Epithelial cell of proximal tubule (primary cell): ENCODE data around the gene ACOXL. TPM values are rescaled to one million over a fixed set of nuclear protein-coding genes. Genes with fewer than 3 reads are reported as not detected.

Source experiments
- DNase-seq: peaks from one replicate; pipeline ENCODE4 v3.0.0-alpha.2; 2011; ENCODE audit warnings: low read depth
- H3K4me3 ChIP-seq: 2 replicates; pipeline ENCODE4 v1.5.1; 2011; ENCODE audit warnings: low read depth, mild to moderate bottlenecking, low read length
- total RNA-seq: library from RNA; depleted of rRNA; stranded (reverse); fragments of >200 nt; gene quantifications from 2 replicates; pipeline ENCODE4 v1.2.3, GENCODE V29; 2015
- TF ChIP-seq, protein P1 (sequence below): conservative IDR thresholded peaks from 2 replicates; pipeline ENCODE4 v1.5.1; 2012; ENCODE audit warnings: low read depth, mild to moderate bottlenecking, low read length

Gene ACOXL
- total RNA-seq, 1 donor from 2014 or later, result 0.06 TPM

DNA sequence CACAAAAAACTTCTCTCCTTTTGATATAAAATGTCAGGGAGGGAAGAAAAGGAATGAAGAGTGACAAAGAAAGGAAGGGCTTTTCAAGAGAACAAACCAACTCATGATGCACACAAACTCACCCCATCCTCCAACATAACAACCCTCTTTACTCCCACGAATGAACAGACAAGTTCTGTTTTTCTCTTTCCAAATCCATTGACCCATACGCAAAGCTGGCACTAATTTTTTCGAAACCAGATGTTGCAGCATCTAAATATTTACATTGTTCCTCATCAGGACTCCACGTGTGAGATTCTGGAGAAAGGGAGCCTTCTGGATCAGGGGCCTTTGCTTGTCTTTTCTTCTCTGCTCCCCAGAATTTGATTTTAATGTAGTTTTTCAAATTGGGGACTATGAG lies 245.0 kb downstream of the ACOXL start:
- H3K4me3 ChIP-seq, result no peak overlapping the region
- TF ChIP-seq, protein P1, sequence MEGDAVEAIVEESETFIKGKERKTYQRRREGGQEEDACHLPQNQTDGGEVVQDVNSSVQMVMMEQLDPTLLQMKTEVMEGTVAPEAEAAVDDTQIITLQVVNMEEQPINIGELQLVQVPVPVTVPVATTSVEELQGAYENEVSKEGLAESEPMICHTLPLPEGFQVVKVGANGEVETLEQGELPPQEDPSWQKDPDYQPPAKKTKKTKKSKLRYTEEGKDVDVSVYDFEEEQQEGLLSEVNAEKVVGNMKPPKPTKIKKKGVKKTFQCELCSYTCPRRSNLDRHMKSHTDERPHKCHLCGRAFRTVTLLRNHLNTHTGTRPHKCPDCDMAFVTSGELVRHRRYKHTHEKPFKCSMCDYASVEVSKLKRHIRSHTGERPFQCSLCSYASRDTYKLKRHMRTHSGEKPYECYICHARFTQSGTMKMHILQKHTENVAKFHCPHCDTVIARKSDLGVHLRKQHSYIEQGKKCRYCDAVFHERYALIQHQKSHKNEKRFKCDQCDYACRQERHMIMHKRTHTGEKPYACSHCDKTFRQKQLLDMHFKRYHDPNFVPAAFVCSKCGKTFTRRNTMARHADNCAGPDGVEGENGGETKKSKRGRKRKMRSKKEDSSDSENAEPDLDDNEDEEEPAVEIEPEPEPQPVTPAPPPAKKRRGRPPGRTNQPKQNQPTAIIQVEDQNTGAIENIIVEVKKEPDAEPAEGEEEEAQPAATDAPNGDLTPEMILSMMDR, result no peak

DNA sequence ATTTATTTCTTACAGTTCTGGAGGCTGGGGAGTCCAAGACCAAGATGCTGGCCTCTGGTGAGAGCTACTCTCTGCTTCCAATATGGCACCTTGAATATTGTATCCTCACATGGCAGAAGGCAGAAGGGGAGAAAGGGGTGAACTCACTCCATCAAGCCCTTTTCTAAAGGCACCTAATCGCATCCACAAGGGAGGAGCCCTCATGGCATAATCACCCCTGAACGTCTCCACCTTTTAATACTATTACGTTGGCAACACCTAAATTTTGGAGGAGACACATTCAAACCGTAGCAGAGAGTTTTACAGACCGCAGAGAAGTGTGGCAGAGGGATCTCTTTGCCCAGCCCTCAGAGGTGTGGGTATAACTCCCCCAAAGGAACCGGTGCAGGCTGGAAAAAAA lies 245.8 kb downstream of the ACOXL start:
- TF ChIP-seq, protein P1, result no peak
- no peak overlapping the region for H3K4me3 ChIP-seq
- no peak for DNase-seq

More for the DNA sequence above, 245.0 kb downstream of the ACOXL start:
- DNase-seq, result no peak

DNA sequence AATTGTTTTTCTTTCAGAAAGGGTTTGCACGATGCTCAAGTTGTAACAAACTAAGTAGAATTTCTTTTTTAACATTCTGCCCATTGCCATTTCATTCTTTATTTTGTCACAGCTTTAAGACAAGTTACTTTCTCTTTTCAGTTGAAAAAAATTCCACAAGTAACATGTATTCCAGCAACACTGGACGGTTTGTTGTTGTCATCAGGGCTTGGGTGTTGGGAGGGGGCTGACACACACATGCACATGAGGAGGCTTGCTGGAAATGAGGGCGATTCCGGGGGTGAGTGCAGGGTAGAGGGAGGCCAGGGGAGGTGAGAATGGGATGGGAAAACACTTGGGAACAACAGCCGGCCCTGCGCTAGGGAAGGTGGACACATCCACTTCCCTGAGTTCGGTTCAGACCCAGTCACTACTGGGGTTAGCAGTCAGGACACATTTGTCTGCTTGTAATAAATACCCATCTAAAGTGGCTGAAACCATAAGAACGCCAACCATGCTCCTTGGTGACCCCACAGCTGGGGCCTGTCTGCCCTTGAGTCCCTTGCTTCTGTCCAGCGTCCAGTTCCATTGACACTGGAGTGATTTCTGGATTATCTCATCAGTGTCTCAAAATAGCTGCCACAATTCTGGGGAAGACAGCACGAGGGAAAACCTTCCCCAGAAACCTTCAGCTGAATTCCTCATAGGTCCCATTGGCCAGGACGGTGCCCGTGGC lies 246.5 kb downstream of the ACOXL start:
- DNase-seq, result no peak
- TF ChIP-seq, protein P1, result no peak
- no peak overlapping the region for H3K4me3 ChIP-seq

DNA sequence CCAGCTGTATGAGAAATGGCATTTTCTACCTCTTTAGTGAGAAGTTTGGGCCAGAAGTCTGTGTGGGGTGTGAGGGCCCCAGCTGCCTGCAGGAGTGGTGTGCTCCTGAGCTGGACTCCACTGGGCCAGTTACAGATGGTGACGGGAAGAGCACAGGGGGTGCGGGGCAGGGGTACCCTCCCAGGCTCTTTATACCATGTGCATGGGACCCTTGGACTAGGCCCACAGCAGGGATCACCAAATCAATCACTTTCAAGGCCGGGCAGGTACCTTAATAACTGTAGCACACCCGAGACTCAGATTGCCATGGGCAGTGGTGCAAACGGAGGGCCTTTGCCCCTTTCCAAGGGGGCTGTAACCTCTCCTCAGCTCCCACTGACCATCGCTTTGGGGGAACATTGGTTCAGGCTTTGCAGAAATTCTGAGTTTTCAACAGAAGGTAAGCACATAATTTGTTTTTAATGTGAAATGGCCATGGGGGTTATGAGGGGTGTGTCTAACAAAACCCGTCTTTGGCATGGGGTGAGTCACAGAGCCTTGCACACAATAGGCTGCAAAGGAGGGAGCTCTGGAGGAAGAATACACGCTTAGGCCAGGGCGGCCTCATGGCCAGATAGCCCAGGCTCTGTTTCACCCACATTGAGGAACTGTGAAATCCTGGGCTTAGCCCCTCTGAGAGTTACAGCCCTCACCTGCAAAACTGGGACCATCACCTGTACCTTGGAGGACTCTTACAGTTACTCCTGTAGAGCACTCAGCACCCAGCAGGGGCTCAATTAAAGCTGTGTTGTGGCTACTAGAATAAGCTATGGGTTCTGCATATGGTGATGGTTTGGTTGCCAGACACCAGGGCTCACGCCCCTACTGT lies 247.3 kb downstream of the ACOXL start:
- DNase-seq, result no peak
- H3K4me3 ChIP-seq, result no peak overlapping the region
- TF ChIP-seq, protein P1, result no peak

DNA sequence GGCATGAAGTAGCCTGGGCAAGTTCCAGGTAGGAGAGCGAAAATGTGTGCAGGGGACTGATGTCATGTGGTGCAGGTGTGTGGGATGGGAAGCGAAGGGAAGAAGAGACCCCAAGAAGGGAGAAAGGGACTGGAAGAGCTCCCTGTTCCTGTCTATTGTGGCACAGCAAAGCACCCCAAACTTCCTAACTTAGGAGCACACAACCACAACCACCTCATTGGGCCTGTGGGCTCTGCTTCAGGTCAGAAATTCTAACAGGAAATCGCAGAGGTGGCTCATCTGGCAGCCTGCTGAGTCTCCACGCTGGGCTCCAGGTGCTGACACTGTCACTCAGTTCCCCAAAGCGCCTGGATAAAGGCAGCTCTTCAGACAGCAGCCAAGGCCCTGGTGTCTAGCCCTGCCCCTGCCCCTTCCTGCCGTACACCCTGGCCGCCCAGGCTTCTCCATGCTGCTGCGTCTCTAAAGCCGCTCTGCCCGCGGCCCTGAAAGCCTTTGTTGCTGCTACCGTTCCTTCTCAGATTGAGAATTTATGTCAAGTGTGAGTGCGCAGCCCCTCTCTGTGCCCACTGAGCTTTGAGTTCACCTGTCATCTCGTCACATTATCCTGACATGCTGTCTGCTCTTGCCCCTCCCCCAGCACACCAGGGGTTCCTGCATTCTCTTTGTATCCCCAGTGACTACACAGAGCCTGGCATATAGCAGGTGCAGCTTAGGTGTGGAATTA lies 248.1 kb downstream of the ACOXL start:
- TF ChIP-seq, protein P1, result no peak
- no peak overlapping the region for H3K4me3 ChIP-seq
- DNase-seq, result no peak

DNA sequence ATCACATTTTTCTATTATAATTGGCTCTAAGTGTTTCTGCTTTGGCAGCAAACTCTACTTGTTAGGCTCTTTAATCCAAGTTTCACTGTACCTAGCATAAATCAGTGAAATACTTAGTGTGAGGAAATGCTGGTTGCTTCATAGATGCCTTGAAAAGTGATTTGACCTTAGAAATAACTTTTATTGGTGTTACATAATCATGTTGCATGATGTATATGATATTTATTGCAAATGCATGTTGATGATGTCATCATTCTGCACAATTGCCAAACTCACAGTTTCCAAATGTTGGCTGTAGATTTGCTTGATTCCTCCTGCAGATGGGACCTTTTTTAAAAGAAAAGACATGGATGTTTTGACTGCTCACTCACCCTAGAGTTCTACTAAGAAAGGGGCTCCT lies 250.8 kb downstream of the ACOXL start:
- TF ChIP-seq, protein P1, result no peak
- no peak for DNase-seq
- no peak overlapping the region for H3K4me3 ChIP-seq
